NCI-H1436 treated with DMSO at 0.1 percent for 48 hours (cell line): ENCODE measurements around the gene ZNF582.
"Not testable (repeated sequence)": the region's sequence is repeated elsewhere in the genome, so short reads cannot be mapped to it uniquely, and the experiment has no call there.

Experiments
- DNase-seq: peaks from one replicate; lab custom pipeline; 2025; lab: John Stamatoyannopoulos, UW

The ZNF582 gene

DNA sequence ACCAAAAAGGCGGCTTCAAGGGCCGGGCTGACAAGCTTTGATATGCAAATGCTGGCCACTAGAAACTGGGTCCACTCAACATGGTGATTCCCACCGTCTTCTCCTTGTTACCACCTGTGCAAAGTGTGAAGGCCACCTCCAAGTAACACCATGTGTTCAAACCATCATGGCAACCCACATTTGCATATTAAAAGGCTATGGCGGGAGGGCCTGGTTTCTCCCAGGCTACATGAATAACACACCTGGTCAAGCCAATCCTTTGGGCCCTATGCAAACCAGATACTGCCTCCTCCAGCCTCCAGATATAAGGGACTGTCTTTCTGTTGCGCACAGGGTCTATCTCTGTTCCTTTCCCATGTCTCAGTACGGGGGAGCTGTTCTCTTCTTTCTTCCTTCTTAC lies 42.1 kb downstream of the ZNF582 start:
- no peak for DNase-seq

- DNase-seq, result no peak
Observed at GRCh38 chr19:56350416-56351045, 42.8 kb downstream of the ZNF582 start.

DNA sequence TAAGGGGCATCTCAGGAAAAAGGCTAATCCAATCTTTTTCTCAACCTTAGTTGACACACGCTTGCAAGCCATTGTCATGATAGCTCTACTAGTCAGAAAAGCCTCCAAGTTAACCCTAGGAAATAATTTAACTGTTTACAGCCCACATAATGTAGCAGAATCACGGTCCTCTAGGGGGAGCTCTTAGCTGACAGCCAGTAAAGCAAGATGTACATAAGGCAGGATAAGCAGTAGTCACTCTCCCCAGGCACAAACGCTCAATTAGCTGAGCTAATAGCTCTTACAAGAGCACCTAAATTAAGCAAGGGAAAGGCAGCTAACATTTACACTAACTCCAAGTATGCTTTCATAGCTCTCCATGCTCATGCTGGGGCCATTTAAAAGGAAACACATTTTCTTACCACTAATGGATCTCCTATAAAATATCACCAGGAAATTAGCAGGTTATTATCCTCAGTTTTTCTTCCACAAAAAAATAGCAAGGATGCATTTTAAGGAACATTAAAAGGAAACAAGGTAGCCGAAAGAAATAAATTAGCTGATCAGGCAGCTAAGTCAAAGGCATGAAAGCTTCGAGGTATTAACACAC lies 45.0 kb downstream of the ZNF582 start:
- DNase-seq, result no peak

- DNase-seq, result no peak
Observed at GRCh38 chr19:56347163-56347778, 46.1 kb downstream of the ZNF582 start.

DNA sequence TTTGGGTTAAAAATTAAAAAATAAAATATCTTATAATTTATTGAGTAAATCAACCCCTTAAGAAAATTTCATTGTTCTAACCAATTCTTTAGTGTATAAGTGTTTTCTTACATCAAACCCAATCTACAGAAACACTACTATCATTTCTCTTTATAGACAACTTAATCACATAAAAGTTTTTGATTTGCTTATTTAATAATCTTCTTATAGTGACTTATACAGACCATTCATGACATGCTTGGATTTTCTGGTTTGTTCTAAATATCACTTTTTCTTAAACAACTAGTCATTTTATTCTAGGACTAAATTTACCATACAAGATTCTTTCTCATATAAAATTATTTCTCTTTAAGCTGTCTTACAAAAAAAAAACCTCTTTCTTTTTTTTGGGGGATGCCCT lies 51.4 kb downstream of the ZNF582 start:
- DNase-seq, result no peak

- not testable (repeated sequence) for DNase-seq
Observed at GRCh38 chr19:56339031-56339430, 54.3 kb downstream of the ZNF582 start.

DNA sequence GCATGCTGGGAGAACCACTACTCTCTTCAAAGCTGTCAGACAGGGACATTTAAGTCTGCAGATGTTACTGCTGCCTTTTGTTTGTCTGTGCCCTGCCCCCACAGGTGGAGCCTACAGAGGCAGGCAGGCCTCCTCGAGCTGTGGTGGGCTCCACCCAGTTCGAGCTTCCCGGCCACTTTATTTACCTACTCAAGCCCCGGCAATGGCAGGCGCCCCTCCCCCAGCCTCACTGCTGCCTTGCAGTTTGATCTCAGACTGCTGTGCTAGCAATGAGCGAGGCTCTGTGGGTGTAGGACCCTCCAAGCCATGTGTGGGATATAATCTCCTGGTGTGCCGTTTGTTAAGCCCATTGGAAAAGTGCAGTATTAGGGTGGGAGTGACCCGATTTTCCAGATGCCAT lies 56.3 kb downstream of the ZNF582 start:
- DNase-seq, result not testable (repeated sequence)

- DNase-seq, result not testable (repeated sequence)
Observed at GRCh38 chr19:56335371-56335770, 58.0 kb downstream of the ZNF582 start.

GRCh38 chr19:56333506-56333905 lies 59.8 kb downstream of the ZNF582 start:
- DNase-seq, result no peak
